Endodermal cell (in vitro differentiated cells): Measurements from ENCODE around the gene EBPL. TPM values are rescaled to one million over a fixed set of nuclear protein-coding genes. Genes with fewer than 3 reads are reported as not detected.
A peak's percentile ranks its signal among the peaks of the same experiment; 100 is the strongest.

Experiments
- DNase-seq: peaks from one replicate; pipeline ENCODE4 v3.0.0-alpha.2; 2017
- H3K27ac ChIP-seq: 2 replicates; pipeline ENCODE4 v1.5.1; 2013; ENCODE audit warnings: mild to moderate bottlenecking, low read depth, low read length, moderate library complexity
- H3K27me3 ChIP-seq: 2 replicates; pipeline ENCODE4 v1.6.1; 2013; ENCODE audit warnings: mild to moderate bottlenecking, low read length, moderate library complexity; ENCODE audit not compliant: insufficient read depth, control insufficient read depth, poor library complexity, severe bottlenecking
- H3K36me3 ChIP-seq: 2 replicates; pipeline ENCODE4 v1.7.0; 2013; ENCODE audit warnings: mild to moderate bottlenecking, low read length, moderate library complexity; ENCODE audit not compliant: control insufficient read depth, insufficient read depth
- H3K4me1 ChIP-seq: one replicate; pipeline ENCODE4 v1.7.0; 2013; ENCODE audit warnings: low read length; ENCODE audit not compliant: control insufficient read depth, insufficient read depth
- H3K4me3 ChIP-seq: 2 replicates; pipeline ENCODE4 v1.5.1; 2013; ENCODE audit warnings: mild to moderate bottlenecking, low read length, moderate library complexity
- H3K9ac ChIP-seq: 2 replicates; pipeline ENCODE4 v1.6.1; 2013; ENCODE audit warnings: mild to moderate bottlenecking, low read length, moderate library complexity; ENCODE audit not compliant: poor library complexity, severe bottlenecking; ENCODE audit errors: extremely low read depth
- H3K9me3 ChIP-seq: 2 replicates; pipeline ENCODE4 v1.6.1; 2013; ENCODE audit warnings: mild to moderate bottlenecking, low read length, moderate library complexity; ENCODE audit not compliant: control insufficient read depth
- H3K27ac Mint-ChIP-seq: 2 replicates; pipeline ENCODE4 v1.8.0; 2020; ENCODE audit warnings: mixed read lengths
- H3K27me3 Mint-ChIP-seq: 2 replicates; pipeline ENCODE4 v1.8.0; 2021; ENCODE audit warnings: mild to moderate bottlenecking, mixed read lengths; ENCODE audit not compliant: insufficient read depth
- H3K36me3 Mint-ChIP-seq: 2 replicates; pipeline ENCODE4 v1.8.0; 2020; ENCODE audit warnings: low read depth, mixed read lengths
- H3K4me1 Mint-ChIP-seq: 2 replicates; pipeline ENCODE4 v1.8.0; 2020; ENCODE audit warnings: mixed read lengths
- H3K4me3 Mint-ChIP-seq: 2 replicates; pipeline ENCODE4 v1.8.0; 2020; ENCODE audit warnings: mild to moderate bottlenecking, moderate library complexity, mixed read lengths
- H3K9me3 Mint-ChIP-seq: 2 replicates; pipeline ENCODE4 v1.8.0; 2020; ENCODE audit warnings: mild to moderate bottlenecking, mixed read lengths
- WGBS, 2 experiments: methylation state at CpG; one replicate each; pipeline versions ENCODE4 v1.1.5 to v1.1.7; 2013; ENCODE audit warnings: missing lambda C conversion rate in 2 of 2, mixed read lengths in 1 of 2; ENCODE audit not compliant: insufficient coverage in 1 of 2, insufficient read length in 1 of 2; 5-methylcytosine and 5-hydroxymethylcytosine counted together
- total RNA-seq, 2 donors: library from RNA; stranded (reverse); fragmentation: NEBNext Ultra II Directional in 1 of 2; extraction: Animal tissue kit (Norgen Biotek cat#: 25700) in 1 of 2; gene quantifications; 2 replicates in 1 of 2; 3 replicates in 1 of 2; pipeline ENCODE4 v1.2.1, GENCODE V29; 2021
- TF ChIP-seq, protein P1 (sequence below): fragments of 200-600 bp; sonication (generic); conservative IDR thresholded peaks from 2 replicates; pipeline ENCODE4 v1.5.0; 2021; ENCODE audit warnings: antibody characterized with exemption, mild to moderate bottlenecking

EBPL gene
- total RNA-seq, 2 donors from 2014 or later: 60.2 to 85.2 TPM

DNA sequence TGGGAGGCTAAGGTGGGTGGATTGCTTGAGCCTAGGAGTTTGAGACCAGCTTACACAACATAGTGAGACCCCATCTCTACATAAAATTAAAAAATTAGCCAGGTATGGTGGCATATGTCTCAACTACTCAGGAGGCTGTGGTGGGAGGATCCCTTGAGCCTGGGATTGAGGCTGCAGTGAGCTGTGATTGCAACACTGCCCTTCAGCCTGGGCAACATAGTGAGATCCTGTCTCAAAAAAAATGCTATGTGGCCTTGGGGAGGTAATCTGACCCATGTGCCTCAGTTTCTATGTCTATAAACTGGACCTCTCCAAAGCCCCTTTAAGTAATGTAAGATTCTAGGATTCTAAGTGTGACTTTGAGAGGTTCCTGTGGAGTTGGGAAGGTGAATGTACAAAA, 37.8 kb downstream of the EBPL start:
- H3K4me1 Mint-ChIP-seq: peaks cover 25% of the 10 kb centered on the region
- Histone ChIP-seq H3K4me3 (no peak overlapping the region), H3K9ac (no peak overlapping the region), H3K4me1 (peaks cover 6% of the 10 kb centered on the region), H3K27me3 (no peaks in the 10 kb centered on the region), H3K27ac (no peak overlapping the region), H3K36me3 (no peaks in the 10 kb centered on the region), H3K9me3 (no peaks in the 10 kb centered on the region)
- TF ChIP-seq, protein P1, sequence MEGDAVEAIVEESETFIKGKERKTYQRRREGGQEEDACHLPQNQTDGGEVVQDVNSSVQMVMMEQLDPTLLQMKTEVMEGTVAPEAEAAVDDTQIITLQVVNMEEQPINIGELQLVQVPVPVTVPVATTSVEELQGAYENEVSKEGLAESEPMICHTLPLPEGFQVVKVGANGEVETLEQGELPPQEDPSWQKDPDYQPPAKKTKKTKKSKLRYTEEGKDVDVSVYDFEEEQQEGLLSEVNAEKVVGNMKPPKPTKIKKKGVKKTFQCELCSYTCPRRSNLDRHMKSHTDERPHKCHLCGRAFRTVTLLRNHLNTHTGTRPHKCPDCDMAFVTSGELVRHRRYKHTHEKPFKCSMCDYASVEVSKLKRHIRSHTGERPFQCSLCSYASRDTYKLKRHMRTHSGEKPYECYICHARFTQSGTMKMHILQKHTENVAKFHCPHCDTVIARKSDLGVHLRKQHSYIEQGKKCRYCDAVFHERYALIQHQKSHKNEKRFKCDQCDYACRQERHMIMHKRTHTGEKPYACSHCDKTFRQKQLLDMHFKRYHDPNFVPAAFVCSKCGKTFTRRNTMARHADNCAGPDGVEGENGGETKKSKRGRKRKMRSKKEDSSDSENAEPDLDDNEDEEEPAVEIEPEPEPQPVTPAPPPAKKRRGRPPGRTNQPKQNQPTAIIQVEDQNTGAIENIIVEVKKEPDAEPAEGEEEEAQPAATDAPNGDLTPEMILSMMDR: no peak
- no peak overlapping the region for H3K27ac Mint-ChIP-seq
- peaks cover 10% of the 10 kb centered on the region for H3K36me3 Mint-ChIP-seq
- H3K27me3 Mint-ChIP-seq: no peaks in the 10 kb centered on the region
- H3K9me3 Mint-ChIP-seq: no peaks in the 10 kb centered on the region
- no peak for DNase-seq
- H3K4me3 Mint-ChIP-seq: no peak overlapping the region

DNA sequence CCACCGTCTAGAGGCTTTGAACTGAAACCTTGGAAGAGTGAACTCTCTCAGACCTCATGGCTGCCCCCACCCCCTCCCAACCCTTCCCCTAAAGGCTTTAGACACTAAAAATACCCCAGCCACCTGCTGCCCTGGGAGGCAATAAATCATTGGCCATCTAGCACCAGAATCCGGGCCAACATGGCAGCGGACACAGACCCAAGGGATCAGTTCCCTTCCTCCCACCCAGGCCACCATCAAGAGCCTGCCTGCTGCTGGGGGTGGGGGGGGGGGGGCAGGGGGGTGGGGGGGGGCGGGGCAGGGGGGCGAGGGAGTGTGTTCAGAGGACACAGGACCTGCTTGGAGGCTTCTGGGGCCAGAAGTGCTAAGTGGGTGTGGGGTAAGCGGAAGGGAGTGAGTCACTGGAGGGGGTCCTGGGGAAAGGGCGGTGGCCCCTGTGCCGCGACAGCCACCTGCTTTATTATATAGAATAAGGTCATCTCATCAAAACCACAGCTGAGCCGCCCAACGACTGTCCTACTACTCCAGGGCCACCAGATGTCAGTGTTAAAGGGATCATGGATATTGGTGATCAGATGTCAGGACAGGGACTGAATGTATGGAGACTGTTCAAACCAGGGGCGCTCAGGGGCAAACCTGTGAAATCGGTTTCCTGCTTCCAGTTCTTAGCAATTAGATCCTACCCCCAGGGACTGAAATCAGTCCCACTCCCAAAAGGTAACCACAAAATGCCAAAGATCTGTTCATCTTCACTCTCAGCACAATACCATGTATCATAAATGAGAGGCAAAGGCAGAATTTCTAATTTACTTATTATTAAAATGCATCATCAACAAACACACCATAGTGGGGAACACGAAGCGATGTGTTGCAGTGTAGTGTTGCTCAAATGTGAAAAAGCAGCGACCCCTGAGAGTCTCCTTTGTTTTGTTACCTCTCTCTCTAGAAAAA, 38.7 kb downstream of the EBPL start:
- no peaks in the 10 kb centered on the region for H3K27me3 Mint-ChIP-seq
- H3K36me3 Mint-ChIP-seq: peaks cover 6% of the 10 kb centered on the region
- Histone ChIP-seq H3K27me3 (no peaks in the 10 kb centered on the region), H3K9me3 (no peaks in the 10 kb centered on the region), H3K4me1 (peaks cover 6% of the 10 kb centered on the region), H3K4me3 (no peak overlapping the region), H3K9ac (no peak overlapping the region), H3K36me3 (no peaks in the 10 kb centered on the region), H3K27ac (no peak overlapping the region)
- no peak overlapping the region for H3K27ac Mint-ChIP-seq
- WGBS, 2 experiments: 58 to 80% methylated on average over 3 to 12 of the region's 16 CpGs
- DNase-seq: peak; percentile 83
- peaks cover 22% of the 10 kb centered on the region for H3K4me1 Mint-ChIP-seq
- no peaks in the 10 kb centered on the region for H3K9me3 Mint-ChIP-seq
- H3K4me3 Mint-ChIP-seq: no peak overlapping the region
- TF ChIP-seq, protein P1: peak; percentile 77

DNA sequence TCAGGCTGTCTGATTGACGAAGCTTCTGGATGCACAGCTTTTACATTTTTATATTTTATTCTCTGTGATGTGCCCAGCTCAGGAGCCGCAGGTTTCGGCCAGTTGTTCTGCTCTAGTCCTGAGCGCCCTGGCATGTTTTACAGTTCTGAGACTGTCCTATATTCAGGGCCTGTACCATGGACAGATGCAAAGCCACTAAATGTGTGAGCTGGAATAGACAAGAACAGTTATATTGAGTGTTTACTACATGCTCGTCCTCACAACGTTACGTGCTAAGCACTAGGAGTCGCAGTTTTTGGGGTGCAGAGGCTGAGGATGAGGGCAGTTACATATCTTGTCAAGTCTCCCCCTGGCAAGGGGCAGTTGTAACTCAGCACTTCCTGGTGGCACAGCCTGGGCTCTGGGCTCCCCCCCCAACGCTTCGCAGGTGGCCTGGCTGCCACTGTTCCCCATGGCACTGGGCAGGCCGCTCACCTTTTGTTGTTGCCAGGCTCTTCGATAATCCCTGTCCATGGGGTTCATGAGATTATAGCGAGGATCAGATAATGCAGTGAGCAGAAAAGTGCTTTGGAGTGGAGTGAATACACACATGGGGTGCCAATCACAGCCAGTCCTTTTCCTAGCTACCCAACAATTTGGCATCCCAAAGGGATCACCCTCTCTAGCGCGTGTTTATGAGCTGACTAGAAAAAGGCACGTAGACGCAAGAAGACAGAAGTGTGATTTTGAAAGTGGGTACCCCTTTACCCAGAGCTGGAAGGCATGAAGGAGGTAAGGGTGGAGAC, 39.5 kb downstream of the EBPL start:
- H3K36me3 ChIP-seq: no peaks in the 10 kb centered on the region
- no peak for DNase-seq
- Mint-ChIP-seq H3K36me3 (peaks cover 2% of the 10 kb centered on the region), H3K4me1 (peaks cover 17% of the 10 kb centered on the region), H3K4me3 (no peak overlapping the region), H3K27me3 (no peaks in the 10 kb centered on the region), H3K9me3 (no peaks in the 10 kb centered on the region), H3K27ac (no peak overlapping the region)
- no peak overlapping the region for H3K9ac ChIP-seq
- H3K27me3 ChIP-seq: no peaks in the 10 kb centered on the region
- no peaks in the 10 kb centered on the region for H3K4me1 ChIP-seq
- WGBS, 2 experiments: 81 to 90% methylated on average over 12 to 17 of the region's 17 CpGs
- H3K9me3 ChIP-seq: no peaks in the 10 kb centered on the region
- TF ChIP-seq, protein P1: no peak
- no peak overlapping the region for H3K27ac ChIP-seq
- no peak overlapping the region for H3K4me3 ChIP-seq
